ENCODE data around the gene TNFRSF1B. TPM values are rescaled to one million over a fixed set of nuclear protein-coding genes. Genes with fewer than 3 reads are reported as not detected.

Gene TNFRSF1B
- total and polyA plus RNA-seq, 2 experiments from 2014 or later = 0.91 to 4.1 TPM

DNA sequence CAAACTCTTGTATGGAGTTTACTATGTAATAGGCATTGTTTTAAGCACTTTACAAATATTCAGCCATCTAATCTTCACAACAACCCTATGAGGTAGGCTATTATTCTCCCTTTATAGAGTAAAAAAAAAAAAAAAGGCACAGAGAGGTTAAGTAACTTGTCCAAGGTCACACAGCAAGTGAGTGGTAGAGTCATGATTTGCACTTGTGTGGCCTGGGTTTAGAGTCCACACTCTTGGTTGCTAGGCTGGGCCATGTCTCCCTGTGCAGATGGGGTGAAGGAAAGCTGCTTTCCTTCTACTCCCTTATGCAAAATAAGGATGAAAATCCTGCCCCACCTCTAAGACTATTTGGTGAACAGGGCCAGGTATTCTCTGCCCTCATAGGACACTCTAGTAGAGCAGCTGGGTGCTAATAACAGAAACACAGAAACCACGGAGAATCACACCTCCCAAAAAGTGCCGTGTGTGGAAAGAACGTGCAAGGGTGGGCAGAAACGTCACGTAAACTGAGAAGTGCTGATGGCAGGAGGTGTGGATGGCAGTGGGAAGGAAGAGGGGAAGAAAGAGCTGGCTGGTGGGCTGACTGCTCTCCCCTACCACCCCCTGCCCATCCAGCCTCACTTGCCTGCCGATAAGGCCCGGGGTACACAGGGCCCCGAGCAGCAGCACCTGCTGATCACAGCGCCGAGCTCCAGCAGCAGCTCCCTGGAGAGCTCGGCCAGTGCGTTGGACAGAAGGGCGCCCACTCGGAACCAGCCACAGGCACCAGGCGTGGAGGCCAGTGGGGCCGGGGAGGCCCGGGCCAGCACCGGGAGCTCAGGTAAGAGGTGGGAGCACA is 34.8 kb downstream of the TNFRSF1B start:
- Mint-ChIP-seq H3K27me3 (ENCODE audit: insufficient read depth, low read depth, poor library complexity) (peaks cover 4% of the 10 kb centered on the region), H3K4me3 (no peak overlapping the region), H3K36me3 (ENCODE audit: low read depth) (no peaks in the 10 kb centered on the region), H3K9me3 (no peaks in the 10 kb centered on the region), H3K27ac (no peak overlapping the region), H3K4me1 (peaks cover 27% of the 10 kb centered on the region)
- H3K4me3 ChIP-seq = no peak overlapping the region
- no peak for ATAC-seq
- no peak for DNase-seq (ENCODE audit: low spot score)
- H2AFZ ChIP-seq = no peak overlapping the region; the same call in 1 of the 2 replicates
- H3K36me3 ChIP-seq (ENCODE audit: insufficient read depth) = no peaks in the 10 kb centered on the region
- H3F3A ChIP-seq (replicated peaks; ENCODE audit: low read depth) = no peaks in the 10 kb centered on the region
- H3K27me3 ChIP-seq (ENCODE audit: insufficient read depth) = no peaks in the 10 kb centered on the region
- no peaks in the 10 kb centered on the region for H4K20me1 ChIP-seq (replicated peaks; ENCODE audit: insufficient read depth)
- peaks cover 20% of the 10 kb centered on the region for H3K4me1 ChIP-seq (ENCODE audit: insufficient read depth)
- H3K4me2 ChIP-seq = no peak overlapping the region
- no peaks in the 10 kb centered on the region for H3K79me2 ChIP-seq (replicated peaks; ENCODE audit: insufficient read depth)
- H3K27ac ChIP-seq (ENCODE audit: low read depth) = no peak overlapping the region
- no peaks in the 10 kb centered on the region for H3K9me2 ChIP-seq (ENCODE audit: insufficient read depth)
- no peak for TF ChIP-seq ZNF114 (CRISPR knock-in tag; IDR thresholded peaks at IDR 0.05)
- no peak for TF ChIP-seq EZH2 (IDR thresholded peaks at IDR 0.05; ENCODE audit: low read depth, unreplicated experiment)
- TF ChIP-seq CREB1 (CRISPR knock-in tag; IDR thresholded peaks at IDR 0.05; ENCODE audit: low read depth) = no peak
- TF ChIP-seq, protein P1, sequence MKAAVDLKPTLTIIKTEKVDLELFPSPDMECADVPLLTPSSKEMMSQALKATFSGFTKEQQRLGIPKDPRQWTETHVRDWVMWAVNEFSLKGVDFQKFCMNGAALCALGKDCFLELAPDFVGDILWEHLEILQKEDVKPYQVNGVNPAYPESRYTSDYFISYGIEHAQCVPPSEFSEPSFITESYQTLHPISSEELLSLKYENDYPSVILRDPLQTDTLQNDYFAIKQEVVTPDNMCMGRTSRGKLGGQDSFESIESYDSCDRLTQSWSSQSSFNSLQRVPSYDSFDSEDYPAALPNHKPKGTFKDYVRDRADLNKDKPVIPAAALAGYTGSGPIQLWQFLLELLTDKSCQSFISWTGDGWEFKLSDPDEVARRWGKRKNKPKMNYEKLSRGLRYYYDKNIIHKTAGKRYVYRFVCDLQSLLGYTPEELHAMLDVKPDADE (IDR thresholded peaks at IDR 0.05) = no peak
- TF ChIP-seq, protein P2, sequence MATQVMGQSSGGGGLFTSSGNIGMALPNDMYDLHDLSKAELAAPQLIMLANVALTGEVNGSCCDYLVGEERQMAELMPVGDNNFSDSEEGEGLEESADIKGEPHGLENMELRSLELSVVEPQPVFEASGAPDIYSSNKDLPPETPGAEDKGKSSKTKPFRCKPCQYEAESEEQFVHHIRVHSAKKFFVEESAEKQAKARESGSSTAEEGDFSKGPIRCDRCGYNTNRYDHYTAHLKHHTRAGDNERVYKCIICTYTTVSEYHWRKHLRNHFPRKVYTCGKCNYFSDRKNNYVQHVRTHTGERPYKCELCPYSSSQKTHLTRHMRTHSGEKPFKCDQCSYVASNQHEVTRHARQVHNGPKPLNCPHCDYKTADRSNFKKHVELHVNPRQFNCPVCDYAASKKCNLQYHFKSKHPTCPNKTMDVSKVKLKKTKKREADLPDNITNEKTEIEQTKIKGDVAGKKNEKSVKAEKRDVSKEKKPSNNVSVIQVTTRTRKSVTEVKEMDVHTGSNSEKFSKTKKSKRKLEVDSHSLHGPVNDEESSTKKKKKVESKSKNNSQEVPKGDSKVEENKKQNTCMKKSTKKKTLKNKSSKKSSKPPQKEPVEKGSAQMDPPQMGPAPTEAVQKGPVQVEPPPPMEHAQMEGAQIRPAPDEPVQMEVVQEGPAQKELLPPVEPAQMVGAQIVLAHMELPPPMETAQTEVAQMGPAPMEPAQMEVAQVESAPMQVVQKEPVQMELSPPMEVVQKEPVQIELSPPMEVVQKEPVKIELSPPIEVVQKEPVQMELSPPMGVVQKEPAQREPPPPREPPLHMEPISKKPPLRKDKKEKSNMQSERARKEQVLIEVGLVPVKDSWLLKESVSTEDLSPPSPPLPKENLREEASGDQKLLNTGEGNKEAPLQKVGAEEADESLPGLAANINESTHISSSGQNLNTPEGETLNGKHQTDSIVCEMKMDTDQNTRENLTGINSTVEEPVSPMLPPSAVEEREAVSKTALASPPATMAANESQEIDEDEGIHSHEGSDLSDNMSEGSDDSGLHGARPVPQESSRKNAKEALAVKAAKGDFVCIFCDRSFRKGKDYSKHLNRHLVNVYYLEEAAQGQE (IDR thresholded peaks at IDR 0.05; ENCODE audit: unreplicated experiment) = no peak
- TF ChIP-seq POLR2AphosphoS5 (IDR thresholded peaks at IDR 0.05; ENCODE audit: low read depth) = no peak
- TF ChIP-seq, protein P3, sequence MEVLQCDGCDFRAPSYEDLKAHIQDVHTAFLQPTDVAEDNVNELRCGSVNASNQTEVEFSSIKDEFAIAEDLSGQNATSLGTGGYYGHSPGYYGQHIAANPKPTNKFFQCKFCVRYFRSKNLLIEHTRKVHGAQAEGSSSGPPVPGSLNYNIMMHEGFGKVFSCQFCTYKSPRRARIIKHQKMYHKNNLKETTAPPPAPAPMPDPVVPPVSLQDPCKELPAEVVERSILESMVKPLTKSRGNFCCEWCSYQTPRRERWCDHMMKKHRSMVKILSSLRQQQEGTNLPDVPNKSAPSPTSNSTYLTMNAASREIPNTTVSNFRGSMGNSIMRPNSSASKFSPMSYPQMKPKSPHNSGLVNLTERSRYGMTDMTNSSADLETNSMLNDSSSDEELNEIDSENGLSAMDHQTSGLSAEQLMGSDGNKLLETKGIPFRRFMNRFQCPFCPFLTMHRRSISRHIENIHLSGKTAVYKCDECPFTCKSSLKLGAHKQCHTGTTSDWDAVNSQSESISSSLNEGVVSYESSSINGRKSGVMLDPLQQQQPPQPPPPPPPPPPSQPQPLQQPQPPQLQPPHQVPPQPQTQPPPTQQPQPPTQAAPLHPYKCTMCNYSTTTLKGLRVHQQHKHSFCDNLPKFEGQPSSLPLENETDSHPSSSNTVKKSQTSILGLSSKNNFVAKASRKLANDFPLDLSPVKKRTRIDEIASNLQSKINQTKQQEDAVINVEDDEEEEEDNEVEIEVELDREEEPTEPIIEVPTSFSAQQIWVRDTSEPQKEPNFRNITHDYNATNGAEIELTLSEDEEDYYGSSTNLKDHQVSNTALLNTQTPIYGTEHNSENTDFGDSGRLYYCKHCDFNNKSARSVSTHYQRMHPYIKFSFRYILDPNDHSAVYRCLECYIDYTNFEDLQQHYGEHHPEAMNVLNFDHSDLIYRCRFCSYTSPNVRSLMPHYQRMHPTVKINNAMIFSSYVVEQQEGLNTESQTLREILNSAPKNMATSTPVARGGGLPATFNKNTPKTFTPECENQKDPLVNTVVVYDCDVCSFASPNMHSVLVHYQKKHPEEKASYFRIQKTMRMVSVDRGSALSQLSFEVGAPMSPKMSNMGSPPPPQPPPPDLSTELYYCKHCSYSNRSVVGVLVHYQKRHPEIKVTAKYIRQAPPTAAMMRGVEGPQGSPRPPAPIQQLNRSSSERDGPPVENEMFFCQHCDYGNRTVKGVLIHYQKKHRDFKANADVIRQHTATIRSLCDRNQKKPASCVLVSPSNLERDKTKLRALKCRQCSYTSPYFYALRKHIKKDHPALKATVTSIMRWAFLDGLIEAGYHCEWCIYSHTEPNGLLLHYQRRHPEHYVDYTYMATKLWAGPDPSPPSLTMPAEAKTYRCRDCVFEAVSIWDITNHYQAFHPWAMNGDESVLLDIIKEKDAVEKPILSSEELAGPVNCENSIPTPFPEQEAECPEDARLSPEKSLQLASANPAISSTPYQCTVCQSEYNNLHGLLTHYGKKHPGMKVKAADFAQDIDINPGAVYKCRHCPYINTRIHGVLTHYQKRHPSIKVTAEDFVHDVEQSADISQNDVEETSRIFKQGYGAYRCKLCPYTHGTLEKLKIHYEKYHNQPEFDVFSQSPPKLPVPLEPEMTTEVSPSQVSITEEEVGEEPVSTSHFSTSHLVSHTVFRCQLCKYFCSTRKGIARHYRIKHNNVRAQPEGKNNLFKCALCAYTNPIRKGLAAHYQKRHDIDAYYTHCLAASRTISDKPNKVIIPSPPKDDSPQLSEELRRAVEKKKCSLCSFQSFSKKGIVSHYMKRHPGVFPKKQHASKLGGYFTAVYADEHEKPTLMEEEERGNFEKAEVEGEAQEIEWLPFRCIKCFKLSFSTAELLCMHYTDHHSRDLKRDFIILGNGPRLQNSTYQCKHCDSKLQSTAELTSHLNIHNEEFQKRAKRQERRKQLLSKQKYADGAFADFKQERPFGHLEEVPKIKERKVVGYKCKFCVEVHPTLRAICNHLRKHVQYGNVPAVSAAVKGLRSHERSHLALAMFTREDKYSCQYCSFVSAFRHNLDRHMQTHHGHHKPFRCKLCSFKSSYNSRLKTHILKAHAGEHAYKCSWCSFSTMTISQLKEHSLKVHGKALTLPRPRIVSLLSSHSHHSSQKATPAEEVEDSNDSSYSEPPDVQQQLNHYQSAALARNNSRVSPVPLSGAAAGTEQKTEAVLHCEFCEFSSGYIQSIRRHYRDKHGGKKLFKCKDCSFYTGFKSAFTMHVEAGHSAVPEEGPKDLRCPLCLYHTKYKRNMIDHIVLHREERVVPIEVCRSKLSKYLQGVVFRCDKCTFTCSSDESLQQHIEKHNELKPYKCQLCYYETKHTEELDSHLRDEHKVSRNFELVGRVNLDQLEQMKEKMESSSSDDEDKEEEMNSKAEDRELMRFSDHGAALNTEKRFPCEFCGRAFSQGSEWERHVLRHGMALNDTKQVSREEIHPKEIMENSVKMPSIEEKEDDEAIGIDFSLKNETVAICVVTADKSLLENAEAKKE (CRISPR knock-in tag; IDR thresholded peaks at IDR 0.05) = no peak
- TF ChIP-seq, protein P4, sequence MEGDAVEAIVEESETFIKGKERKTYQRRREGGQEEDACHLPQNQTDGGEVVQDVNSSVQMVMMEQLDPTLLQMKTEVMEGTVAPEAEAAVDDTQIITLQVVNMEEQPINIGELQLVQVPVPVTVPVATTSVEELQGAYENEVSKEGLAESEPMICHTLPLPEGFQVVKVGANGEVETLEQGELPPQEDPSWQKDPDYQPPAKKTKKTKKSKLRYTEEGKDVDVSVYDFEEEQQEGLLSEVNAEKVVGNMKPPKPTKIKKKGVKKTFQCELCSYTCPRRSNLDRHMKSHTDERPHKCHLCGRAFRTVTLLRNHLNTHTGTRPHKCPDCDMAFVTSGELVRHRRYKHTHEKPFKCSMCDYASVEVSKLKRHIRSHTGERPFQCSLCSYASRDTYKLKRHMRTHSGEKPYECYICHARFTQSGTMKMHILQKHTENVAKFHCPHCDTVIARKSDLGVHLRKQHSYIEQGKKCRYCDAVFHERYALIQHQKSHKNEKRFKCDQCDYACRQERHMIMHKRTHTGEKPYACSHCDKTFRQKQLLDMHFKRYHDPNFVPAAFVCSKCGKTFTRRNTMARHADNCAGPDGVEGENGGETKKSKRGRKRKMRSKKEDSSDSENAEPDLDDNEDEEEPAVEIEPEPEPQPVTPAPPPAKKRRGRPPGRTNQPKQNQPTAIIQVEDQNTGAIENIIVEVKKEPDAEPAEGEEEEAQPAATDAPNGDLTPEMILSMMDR (conservative IDR thresholded peaks at IDR 0.05; ENCODE audit: low read depth in 2 of 2) = no peak
- no peak for TF ChIP-seq EZH2phosphoT487 (IDR thresholded peaks at IDR 0.05; ENCODE audit: unreplicated experiment)
- TF ChIP-seq STAT1 (IDR thresholded peaks at IDR 0.05; ENCODE audit: unreplicated experiment) = no peak
- no peak for TF ChIP-seq NANOG (IDR thresholded peaks at IDR 0.05; ENCODE audit: borderline replicate concordance)
- TF ChIP-seq ZNF331 (CRISPR knock-in tag; IDR thresholded peaks at IDR 0.05; ENCODE audit: low read depth) = no peak
- TF ChIP-seq JUNB (IDR thresholded peaks at IDR 0.05; ENCODE audit: unreplicated experiment) = no peak

Measured in GM23338 (cell line).